Measurements from ENCODE around the gene FBXO27.

GRCh38 chr19:39014037-39014436, 18.3 kb downstream of the FBXO27 start:
- TF ChIP-seq, protein P1, sequence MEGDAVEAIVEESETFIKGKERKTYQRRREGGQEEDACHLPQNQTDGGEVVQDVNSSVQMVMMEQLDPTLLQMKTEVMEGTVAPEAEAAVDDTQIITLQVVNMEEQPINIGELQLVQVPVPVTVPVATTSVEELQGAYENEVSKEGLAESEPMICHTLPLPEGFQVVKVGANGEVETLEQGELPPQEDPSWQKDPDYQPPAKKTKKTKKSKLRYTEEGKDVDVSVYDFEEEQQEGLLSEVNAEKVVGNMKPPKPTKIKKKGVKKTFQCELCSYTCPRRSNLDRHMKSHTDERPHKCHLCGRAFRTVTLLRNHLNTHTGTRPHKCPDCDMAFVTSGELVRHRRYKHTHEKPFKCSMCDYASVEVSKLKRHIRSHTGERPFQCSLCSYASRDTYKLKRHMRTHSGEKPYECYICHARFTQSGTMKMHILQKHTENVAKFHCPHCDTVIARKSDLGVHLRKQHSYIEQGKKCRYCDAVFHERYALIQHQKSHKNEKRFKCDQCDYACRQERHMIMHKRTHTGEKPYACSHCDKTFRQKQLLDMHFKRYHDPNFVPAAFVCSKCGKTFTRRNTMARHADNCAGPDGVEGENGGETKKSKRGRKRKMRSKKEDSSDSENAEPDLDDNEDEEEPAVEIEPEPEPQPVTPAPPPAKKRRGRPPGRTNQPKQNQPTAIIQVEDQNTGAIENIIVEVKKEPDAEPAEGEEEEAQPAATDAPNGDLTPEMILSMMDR (IDR thresholded peaks at IDR 0.05): no peak
- no peak for TF ChIP-seq POLR2A (IDR thresholded peaks at IDR 0.05)

All from Peyer's patch (tissue), 4 donors.